ENCODE measurements around the gene WDFY4.

The WDFY4 gene

GRCh38 chr10:48651293-48651692 is 33.4 kb upstream of the WDFY4 start:
- no peaks in the 10 kb centered on the region for H3K4me1 ChIP-seq (ENCODE audit: insufficient read depth, low read length)
- no peaks in the 10 kb centered on the region for H3K36me3 ChIP-seq (ENCODE audit: insufficient read depth, low read length)
- no peak overlapping the region for H3K9ac ChIP-seq (ENCODE audit: low read depth, low read length)
- no peaks in the 10 kb centered on the region for H3K9me3 ChIP-seq (ENCODE audit: control insufficient read depth, insufficient read depth, low read length)

GRCh38 chr10:48651839-48652238 is 32.8 kb upstream of the WDFY4 start:
- peaks cover 2% of the 10 kb centered on the region; the same call in 1 of the 2 replicates for H3K4me1 ChIP-seq (ENCODE audit: insufficient read depth, low read length)
- H3K36me3 ChIP-seq (ENCODE audit: insufficient read depth, low read length) = no peaks in the 10 kb centered on the region
- H3K9me3 ChIP-seq (ENCODE audit: control insufficient read depth, insufficient read depth, low read length) = no peaks in the 10 kb centered on the region
- no peak overlapping the region for H3K9ac ChIP-seq (ENCODE audit: low read depth, low read length)

DNA sequence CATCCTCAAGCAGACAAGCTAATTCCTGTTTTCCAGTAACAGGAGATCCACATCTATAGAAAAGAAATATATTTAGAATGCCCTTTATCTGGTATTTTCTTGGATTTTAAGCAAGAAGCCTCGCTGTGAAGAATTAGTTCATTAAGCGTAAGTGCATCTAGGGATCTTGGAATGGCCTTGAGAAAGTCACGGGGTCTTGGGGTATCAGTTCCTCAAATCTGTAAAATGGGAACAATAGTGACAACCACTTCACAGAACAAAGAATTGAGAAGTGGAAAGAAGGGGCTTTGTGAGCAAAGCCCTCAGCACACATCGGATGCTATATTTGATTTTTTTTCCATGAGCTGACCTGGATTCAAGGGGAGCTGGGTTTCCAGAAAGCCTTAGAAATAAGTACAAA is 32.3 kb upstream of the WDFY4 start:
- no peak overlapping the region for H3K9ac ChIP-seq (ENCODE audit: low read depth, low read length)
- no peaks in the 10 kb centered on the region for H3K9me3 ChIP-seq (ENCODE audit: control insufficient read depth, insufficient read depth, low read length)
- H3K4me1 ChIP-seq (ENCODE audit: insufficient read depth, low read length) = peaks cover 5% of the 10 kb centered on the region; the same call in 1 of the 2 replicates
- H3K36me3 ChIP-seq (ENCODE audit: insufficient read depth, low read length) = no peaks in the 10 kb centered on the region

DNA sequence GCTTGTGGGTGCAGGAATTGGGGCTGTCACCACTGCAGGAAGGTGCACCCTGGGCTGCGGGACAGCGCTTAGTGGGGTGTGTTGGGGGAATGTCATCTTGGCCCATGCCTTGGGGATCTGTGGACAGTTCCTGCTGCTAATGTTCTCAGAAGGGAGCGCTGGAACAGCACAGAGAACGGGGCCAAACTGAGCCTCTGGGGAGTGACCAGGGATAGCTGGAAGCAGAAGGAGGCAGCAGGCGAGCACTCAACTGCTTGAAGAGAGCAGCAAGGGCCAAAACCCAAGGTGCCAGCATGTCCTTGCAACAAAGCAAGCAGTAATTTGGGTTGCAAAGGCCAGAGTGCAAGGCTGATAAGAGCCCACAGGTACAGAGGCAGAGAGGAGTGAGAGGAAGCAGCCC is 31.3 kb upstream of the WDFY4 start:
- Histone ChIP-seq H3K9ac (ENCODE audit: low read depth, low read length) (no peak overlapping the region), H3K4me1 (ENCODE audit: insufficient read depth, low read length) (peaks cover 5% of the 10 kb centered on the region; the same call in 1 of the 2 replicates), H3K9me3 (ENCODE audit: control insufficient read depth, insufficient read depth, low read length) (no peaks in the 10 kb centered on the region), H3K36me3 (ENCODE audit: insufficient read depth, low read length) (no peaks in the 10 kb centered on the region)

- H3K36me3 ChIP-seq (ENCODE audit: insufficient read depth, low read length) = no peaks in the 10 kb centered on the region
- H3K4me1 ChIP-seq (ENCODE audit: insufficient read depth, low read length) = peaks cover 5% of the 10 kb centered on the region; the same call in 1 of the 2 replicates
- H3K9me3 ChIP-seq (ENCODE audit: control insufficient read depth, insufficient read depth, low read length) = no peaks in the 10 kb centered on the region
- H3K9ac ChIP-seq (ENCODE audit: low read depth, low read length) = no peak overlapping the region
These were observed 30.6 kb upstream of the WDFY4 start for GRCh38 chr10:48653944-48654698.

- Histone ChIP-seq H3K4me1 (ENCODE audit: insufficient read depth, low read length) (peaks cover 5% of the 10 kb centered on the region; the same call in 1 of the 2 replicates), H3K36me3 (ENCODE audit: insufficient read depth, low read length) (no peaks in the 10 kb centered on the region), H3K9me3 (ENCODE audit: control insufficient read depth, insufficient read depth, low read length) (no peaks in the 10 kb centered on the region), H3K9ac (ENCODE audit: low read depth, low read length) (peak overlapping the region; percentile 8; the same call in 1 of the 2 replicates)
These were observed 29.0 kb upstream of the WDFY4 start for GRCh38 chr10:48655411-48656240.

- peaks cover 5% of the 10 kb centered on the region; the same call in 1 of the 2 replicates for H3K4me1 ChIP-seq (ENCODE audit: insufficient read depth, low read length)
- no peaks in the 10 kb centered on the region for H3K9me3 ChIP-seq (ENCODE audit: control insufficient read depth, insufficient read depth, low read length)
- H3K36me3 ChIP-seq (ENCODE audit: insufficient read depth, low read length) = no peaks in the 10 kb centered on the region
- peak overlapping the region; percentile 36; the same call in 1 of the 2 replicates for H3K9ac ChIP-seq (ENCODE audit: low read depth, low read length)
These were observed 28.3 kb upstream of the WDFY4 start for GRCh38 chr10:48656241-48656913.

- peak overlapping the region; percentile 36; the same call in 1 of the 2 replicates for H3K9ac ChIP-seq (ENCODE audit: low read depth, low read length)
- no peaks in the 10 kb centered on the region for H3K9me3 ChIP-seq (ENCODE audit: control insufficient read depth, insufficient read depth, low read length)
- peaks cover 5% of the 10 kb centered on the region; the same call in 1 of the 2 replicates for H3K4me1 ChIP-seq (ENCODE audit: insufficient read depth, low read length)
- H3K36me3 ChIP-seq (ENCODE audit: insufficient read depth, low read length) = no peaks in the 10 kb centered on the region
These were observed 27.8 kb upstream of the WDFY4 start for GRCh38 chr10:48656914-48657305.

DNA sequence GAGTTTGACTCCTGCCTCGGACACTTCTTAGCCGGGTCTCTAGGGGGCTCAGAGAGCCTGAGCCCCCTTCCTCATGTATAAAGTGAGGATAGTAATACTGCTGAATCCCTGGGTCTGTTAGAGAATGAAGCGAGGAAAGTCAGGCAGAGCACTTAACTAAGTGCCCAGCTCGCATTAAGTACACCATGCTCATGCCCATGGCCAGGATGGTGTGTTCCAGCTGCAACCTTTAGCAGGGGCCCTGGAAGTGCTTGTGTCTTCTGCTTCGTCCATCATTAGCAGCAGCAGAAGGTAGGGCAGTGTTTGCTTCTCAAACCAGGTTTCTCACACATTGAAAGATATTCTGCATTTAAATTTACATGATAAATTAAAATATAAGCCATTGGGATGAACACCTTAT is 27.3 kb upstream of the WDFY4 start:
- Histone ChIP-seq H3K9me3 (ENCODE audit: control insufficient read depth, insufficient read depth, low read length) (no peaks in the 10 kb centered on the region), H3K9ac (ENCODE audit: low read depth, low read length) (no peak overlapping the region), H3K36me3 (ENCODE audit: insufficient read depth, low read length) (no peaks in the 10 kb centered on the region), H3K4me1 (ENCODE audit: insufficient read depth, low read length) (peaks cover 5% of the 10 kb centered on the region; the same call in 1 of the 2 replicates)

- no peak overlapping the region for H3K9ac ChIP-seq (ENCODE audit: low read depth, low read length)
- H3K4me1 ChIP-seq (ENCODE audit: insufficient read depth, low read length) = peaks cover 5% of the 10 kb centered on the region; the same call in 1 of the 2 replicates
- H3K9me3 ChIP-seq (ENCODE audit: control insufficient read depth, insufficient read depth, low read length) = no peaks in the 10 kb centered on the region
- no peaks in the 10 kb centered on the region for H3K36me3 ChIP-seq (ENCODE audit: insufficient read depth, low read length)
These were observed 26.3 kb upstream of the WDFY4 start for GRCh38 chr10:48658243-48658974.

DNA sequence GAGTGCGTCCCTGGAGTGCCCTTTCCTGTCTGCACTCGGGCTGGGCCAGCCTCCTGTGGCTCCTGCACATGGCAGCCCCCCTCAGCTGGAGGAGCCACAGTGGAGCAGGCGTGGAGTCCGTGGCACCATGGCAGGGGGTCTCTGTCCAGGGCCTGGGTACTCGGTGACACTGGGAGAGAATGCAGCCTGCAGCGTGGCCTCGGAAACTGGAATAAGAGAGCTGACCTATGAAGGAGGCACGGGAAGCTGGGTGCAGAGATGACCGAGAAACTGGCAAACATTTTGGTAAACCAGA is 25.8 kb upstream of the WDFY4 start:
- H3K36me3 ChIP-seq (ENCODE audit: insufficient read depth, low read length) = no peaks in the 10 kb centered on the region
- H3K9me3 ChIP-seq (ENCODE audit: control insufficient read depth, insufficient read depth, low read length) = no peaks in the 10 kb centered on the region
- peaks cover 5% of the 10 kb centered on the region; the same call in 1 of the 2 replicates for H3K4me1 ChIP-seq (ENCODE audit: insufficient read depth, low read length)
- H3K9ac ChIP-seq (ENCODE audit: low read depth, low read length) = no peak overlapping the region

- H3K4me1 ChIP-seq (ENCODE audit: insufficient read depth, low read length) = peaks cover 5% of the 10 kb centered on the region; the same call in 1 of the 2 replicates
- H3K9ac ChIP-seq (ENCODE audit: low read depth, low read length) = no peak overlapping the region
- H3K36me3 ChIP-seq (ENCODE audit: insufficient read depth, low read length) = no peaks in the 10 kb centered on the region
- no peaks in the 10 kb centered on the region for H3K9me3 ChIP-seq (ENCODE audit: control insufficient read depth, insufficient read depth, low read length)
These were observed 24.9 kb upstream of the WDFY4 start for GRCh38 chr10:48659790-48660189.

DNA sequence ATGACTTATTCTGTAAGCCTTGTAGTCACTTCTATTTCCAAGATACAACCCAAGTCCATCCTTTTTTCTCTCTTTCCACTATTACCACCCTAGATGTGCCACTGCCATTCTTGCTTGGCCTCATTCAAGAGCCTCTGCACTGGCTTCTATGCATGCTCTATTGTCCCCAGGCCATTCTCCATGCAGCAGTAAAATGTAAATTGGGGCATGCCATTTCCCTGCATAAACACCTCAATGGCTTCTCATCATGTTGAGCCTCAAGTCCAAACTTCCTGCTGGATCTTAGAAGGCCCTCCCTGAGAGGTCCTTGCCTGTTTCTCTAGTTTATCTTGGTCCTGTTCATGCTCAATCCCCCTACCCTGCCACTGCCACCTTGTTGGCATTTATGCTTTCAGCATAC is 23.2 kb upstream of the WDFY4 start:
- Histone ChIP-seq H3K4me1 (ENCODE audit: insufficient read depth, low read length) (peaks cover 5% of the 10 kb centered on the region; the same call in 1 of the 2 replicates), H3K9me3 (ENCODE audit: control insufficient read depth, insufficient read depth, low read length) (no peaks in the 10 kb centered on the region), H3K36me3 (ENCODE audit: insufficient read depth, low read length) (no peaks in the 10 kb centered on the region), H3K9ac (ENCODE audit: low read depth, low read length) (no peak overlapping the region)
